Activated CD8-positive, alpha-beta T cell treated with anti-CD3 and anti-CD28 coated beads for 36 hours (primary cell): ENCODE data around the gene PEPD. TPM values are rescaled to one million over a fixed set of nuclear protein-coding genes. Genes with fewer than 3 reads are reported as not detected.

ENCODE experiments used
- ATAC-seq: fragments of 200-7000 bp; cut with Tn5 transposase; one replicate; pipeline ENCODE4 v1.10.0; 2021; ENCODE audit warnings: mild to moderate bottlenecking, moderate library complexity
- CTCF ChIA-PET: fragments of 350-600 bp; sonication (Branson Sonifier 250); formaldehyde crosslinking; loops from one replicate; lab custom pipeline; 2021; ENCODE audit warnings: antibody characterized with exemption; lab: Charles Lee
- POLR2A ChIA-PET: fragments of 350-600 bp; sonication (Branson Sonifier 250); formaldehyde crosslinking; loops from one replicate; lab custom pipeline; 2021; ENCODE audit warnings: antibody characterized with exemption; lab: Charles Lee
- DNase-seq: peaks from one replicate; pipeline ENCODE4 v3.0.0-alpha.2; 2020
- H3K27ac Mint-ChIP-seq: one replicate; pipeline ENCODE4 v1.8.0; 2021; ENCODE audit warnings: mild to moderate bottlenecking, mixed read lengths
- H3K27me3 Mint-ChIP-seq: one replicate; pipeline ENCODE4 v1.8.0; 2021; ENCODE audit warnings: mixed read lengths
- H3K36me3 Mint-ChIP-seq: one replicate; pipeline ENCODE4 v1.8.0; 2021; ENCODE audit warnings: low read depth, mixed read lengths
- H3K4me1 Mint-ChIP-seq: one replicate; pipeline ENCODE4 v1.8.0; 2021; ENCODE audit warnings: low read depth, mixed read lengths
- H3K4me3 Mint-ChIP-seq: one replicate; pipeline ENCODE4 v1.8.0; 2021; ENCODE audit warnings: mild to moderate bottlenecking, moderate library complexity, mixed read lengths
- H3K9me3 Mint-ChIP-seq: one replicate; pipeline ENCODE4 v1.8.0; 2021; ENCODE audit warnings: mixed read lengths
- intact Hi-C: fragments of 100-400 bp; cut with micrococcal nuclease; formaldehyde crosslinking; loops from one replicate; pipeline ENCODE4 v1.10.0; 2022
- total RNA-seq, 2 experiments: library from RNA; stranded (reverse); gene quantifications; one replicate each; pipeline ENCODE4 v1.2.3, GENCODE V29; 2021
- TF ChIP-seq, protein P1 (sequence below): fragments of 200-600 bp; IDR thresholded peaks from one replicate; pipeline ENCODE4 v1.8.0; 2022; ENCODE audit warnings: antibody characterized with exemption, mild to moderate bottlenecking

PEPD gene
- total RNA-seq, 2 experiments from 2014 or later = 32.6 to 34.6 TPM

DNA sequence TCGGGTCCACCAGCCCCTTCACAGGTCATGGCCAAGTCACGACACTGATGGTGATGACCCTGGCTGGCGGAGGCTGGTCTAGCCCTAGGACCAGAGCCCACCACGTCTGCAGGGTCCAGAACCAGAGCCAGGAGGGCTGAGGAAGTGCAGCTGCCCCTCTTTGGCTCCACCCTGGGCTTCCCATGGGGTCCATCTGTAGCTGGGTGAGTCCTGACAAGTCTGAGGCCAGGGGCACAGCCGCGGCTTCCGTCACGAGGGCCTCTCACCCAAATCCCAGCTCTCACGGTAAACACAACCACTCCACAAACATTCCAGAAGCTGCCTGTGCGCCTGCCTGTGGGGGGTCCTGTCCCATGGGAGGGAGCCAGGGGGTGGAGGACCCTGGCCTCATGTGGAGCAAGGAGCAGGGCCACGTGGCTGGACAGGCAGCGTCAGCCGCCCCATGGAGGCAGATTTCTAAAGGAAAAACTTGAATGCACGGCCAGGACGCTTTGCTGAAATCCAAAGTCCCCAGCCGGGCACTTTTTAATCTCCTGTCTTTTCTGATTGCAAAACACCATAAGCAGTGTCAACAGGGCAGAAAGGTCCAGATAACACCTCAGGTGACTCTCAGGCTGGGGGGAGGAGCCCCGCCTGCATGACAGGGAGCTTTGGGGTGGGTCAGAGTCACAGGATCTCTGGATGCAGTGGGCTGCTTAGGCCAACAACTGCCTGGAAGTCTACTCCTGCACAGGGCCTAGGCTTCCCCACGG is 118.2 kb downstream of the PEPD start:
- Mint-ChIP-seq H3K27ac (no peak overlapping the region), H3K4me3 (no peak overlapping the region), H3K4me1 (peaks cover 2% of the 10 kb centered on the region), H3K36me3 (no peaks in the 10 kb centered on the region), H3K27me3 (no peaks in the 10 kb centered on the region), H3K9me3 (no peaks in the 10 kb centered on the region)
- intact Hi-C loops = loop anchor here (10.0 kb wide), 1 partner anchor 259 kb away; no protein-coding TSS in a partner anchor
- ATAC-seq = no peak
- no peak for DNase-seq
- ChIA-PET POLR2A (interaction anchor here (0.7 kb wide), 1 partner anchor 311 kb away, joined by 3 read pairs; no protein-coding TSS in a partner anchor), CTCF (interaction anchor here (1.3 to 1.5 kb wide), 2 partner anchors 13 to 167 kb away, joined by 4 to 5 read pairs; no protein-coding TSS in a partner anchor)
- TF ChIP-seq, protein P1, sequence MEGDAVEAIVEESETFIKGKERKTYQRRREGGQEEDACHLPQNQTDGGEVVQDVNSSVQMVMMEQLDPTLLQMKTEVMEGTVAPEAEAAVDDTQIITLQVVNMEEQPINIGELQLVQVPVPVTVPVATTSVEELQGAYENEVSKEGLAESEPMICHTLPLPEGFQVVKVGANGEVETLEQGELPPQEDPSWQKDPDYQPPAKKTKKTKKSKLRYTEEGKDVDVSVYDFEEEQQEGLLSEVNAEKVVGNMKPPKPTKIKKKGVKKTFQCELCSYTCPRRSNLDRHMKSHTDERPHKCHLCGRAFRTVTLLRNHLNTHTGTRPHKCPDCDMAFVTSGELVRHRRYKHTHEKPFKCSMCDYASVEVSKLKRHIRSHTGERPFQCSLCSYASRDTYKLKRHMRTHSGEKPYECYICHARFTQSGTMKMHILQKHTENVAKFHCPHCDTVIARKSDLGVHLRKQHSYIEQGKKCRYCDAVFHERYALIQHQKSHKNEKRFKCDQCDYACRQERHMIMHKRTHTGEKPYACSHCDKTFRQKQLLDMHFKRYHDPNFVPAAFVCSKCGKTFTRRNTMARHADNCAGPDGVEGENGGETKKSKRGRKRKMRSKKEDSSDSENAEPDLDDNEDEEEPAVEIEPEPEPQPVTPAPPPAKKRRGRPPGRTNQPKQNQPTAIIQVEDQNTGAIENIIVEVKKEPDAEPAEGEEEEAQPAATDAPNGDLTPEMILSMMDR = no peak

DNA sequence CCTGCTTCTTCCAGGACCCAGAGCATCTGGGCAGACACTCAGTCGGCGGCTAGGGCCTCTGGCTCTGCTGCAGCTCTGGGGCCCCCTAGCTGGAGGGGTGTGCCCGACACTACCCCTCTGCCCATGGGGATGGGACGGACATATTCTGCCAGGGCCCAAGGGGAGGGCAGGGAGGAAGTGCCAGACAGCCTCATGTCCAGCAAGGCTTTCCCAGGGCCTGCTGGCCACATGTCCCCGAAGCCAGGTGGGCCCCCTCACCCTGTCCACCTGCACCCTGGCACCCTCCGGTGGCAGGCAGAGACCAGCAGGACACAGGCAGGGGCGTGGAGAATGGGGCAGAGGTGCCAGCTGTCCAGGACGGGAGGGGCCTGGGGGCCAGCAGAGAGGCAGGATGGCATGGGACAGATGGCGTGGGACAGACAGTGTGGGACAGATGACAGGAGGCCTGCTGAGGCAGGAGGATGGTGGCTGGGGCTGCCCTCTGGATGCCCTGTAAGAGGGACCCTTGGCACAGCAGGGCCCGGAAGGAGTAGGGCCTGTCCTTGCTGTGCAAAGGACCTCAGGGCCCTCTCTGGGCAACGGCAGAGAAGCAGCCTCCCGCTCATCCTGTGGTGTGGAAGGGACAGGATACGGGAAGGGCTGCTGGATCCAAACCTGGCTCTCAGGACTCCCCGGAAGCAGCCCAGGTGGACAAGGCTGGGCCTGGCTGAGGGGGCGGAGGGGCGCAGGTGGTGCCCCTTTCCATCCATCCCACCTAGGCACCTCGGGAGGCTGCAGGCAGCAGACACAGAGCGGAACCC is 119.0 kb downstream of the PEPD start:
- Mint-ChIP-seq H3K4me1 (peaks cover 2% of the 10 kb centered on the region), H3K9me3 (no peaks in the 10 kb centered on the region), H3K36me3 (no peaks in the 10 kb centered on the region), H3K27me3 (no peaks in the 10 kb centered on the region), H3K27ac (no peak overlapping the region), H3K4me3 (no peak overlapping the region)
- ChIA-PET CTCF (interaction anchor here (1.5 kb wide), 1 partner anchor 167 kb away, joined by 4 read pairs; no protein-coding TSS in a partner anchor), POLR2A (no interaction called here)
- no peak for ATAC-seq
- TF ChIP-seq, protein P1 = no peak
- intact Hi-C loops = loop anchor here (10.0 kb wide), 1 partner anchor 258 kb away; no protein-coding TSS in a partner anchor
- DNase-seq = no peak

DNA sequence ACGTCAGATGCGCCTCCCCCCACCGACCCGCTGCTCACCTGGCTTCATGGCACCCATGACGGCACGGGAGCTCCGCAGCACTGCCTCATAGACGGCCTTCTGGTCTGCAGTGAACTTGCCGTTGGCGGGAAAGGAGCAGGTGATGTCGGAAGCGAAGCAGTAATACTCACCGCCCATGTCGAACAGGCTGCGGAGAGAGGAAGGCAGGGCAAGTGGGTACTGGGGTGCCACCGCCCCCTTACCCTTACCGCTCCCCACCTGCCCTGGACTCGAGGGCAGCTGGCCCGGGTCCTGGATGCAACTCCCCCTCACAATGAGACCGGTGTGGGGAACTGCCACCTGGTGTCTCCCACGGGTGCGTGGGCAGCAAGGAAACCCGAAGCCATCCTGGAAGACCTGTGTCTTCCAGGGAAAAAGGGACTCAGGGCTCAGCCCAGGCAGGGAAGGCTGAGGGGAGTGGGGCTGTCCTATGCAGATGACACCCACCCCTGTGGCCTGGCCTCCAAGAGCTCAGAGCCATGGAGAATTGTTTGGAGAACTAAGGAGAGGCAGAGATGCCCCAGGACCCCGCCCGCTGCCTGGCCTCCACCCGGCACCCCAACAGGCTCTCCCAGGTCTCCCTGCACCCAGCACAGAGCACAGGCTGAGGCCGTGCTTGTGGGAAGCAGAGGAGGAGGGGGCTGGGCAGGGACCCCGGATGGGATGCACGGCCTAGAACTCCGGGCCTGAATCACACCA is 119.7 kb downstream of the PEPD start:
- ChIA-PET CTCF (interaction anchor here (1.5 kb wide), 1 partner anchor 166 kb away, joined by 4 read pairs; no protein-coding TSS in a partner anchor), POLR2A (interaction anchor here (1.0 kb wide), 1 partner anchor 29 kb away, joined by 3 read pairs; no protein-coding TSS in a partner anchor)
- no peak overlapping the region for H3K27ac Mint-ChIP-seq
- DNase-seq = no peak
- no peaks in the 10 kb centered on the region for H3K9me3 Mint-ChIP-seq
- no peaks in the 10 kb centered on the region for H3K36me3 Mint-ChIP-seq
- H3K4me3 Mint-ChIP-seq = no peak overlapping the region
- H3K27me3 Mint-ChIP-seq = no peaks in the 10 kb centered on the region
- H3K4me1 Mint-ChIP-seq = peaks cover 2% of the 10 kb centered on the region
- TF ChIP-seq, protein P1 = no peak
- ATAC-seq = no peak
- intact Hi-C loops = loop anchor here (10.0 kb wide), 1 partner anchor 257 kb away; no protein-coding TSS in a partner anchor

DNA sequence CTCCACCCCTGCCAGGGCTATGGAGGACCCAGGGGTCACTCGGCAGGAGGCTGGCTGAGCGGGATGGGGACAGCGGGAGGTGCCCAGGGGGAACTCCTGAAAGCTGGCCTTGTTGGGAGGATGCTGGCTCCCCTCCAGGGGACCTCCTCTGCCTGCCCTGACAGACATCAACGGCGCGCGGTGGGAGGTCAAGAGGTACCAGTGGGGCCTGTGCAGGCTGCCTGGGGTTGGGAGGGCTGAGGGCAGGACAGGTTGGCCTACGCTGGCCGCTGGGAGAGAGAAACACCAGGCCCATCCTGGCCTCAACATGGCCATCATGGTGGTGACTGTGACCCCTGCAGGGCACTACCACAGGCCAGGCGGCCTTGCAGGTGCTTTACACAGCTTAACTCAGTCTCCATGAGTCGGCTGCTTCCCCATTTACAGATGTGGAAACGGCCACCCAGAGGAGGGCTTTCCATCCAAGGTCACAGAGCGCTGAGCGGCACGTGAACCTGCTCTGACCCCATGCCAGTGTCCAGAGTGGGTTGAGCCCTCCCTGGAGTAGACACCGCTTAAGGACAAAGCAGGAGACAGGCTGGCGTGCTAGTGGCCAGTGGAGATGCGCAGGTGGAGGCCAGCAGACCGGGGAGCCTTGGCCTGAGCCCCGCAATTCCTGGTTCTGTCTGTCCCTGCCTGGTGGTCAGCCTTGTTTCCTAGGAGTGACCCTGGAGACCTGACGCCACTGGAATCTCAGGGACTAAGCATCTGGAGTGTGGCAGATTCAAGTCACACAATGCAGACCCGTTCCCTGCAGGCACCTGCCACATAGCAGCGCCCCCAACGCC is 120.5 kb downstream of the PEPD start:
- Mint-ChIP-seq H3K4me1 (peaks cover under 1% of the 10 kb centered on the region), H3K27ac (no peak overlapping the region), H3K36me3 (no peaks in the 10 kb centered on the region), H3K4me3 (no peak overlapping the region), H3K27me3 (no peaks in the 10 kb centered on the region), H3K9me3 (no peaks in the 10 kb centered on the region)
- DNase-seq (no peak), ATAC-seq (no peak)
- intact Hi-C loops = loop anchor here (10.0 kb wide), 1 partner anchor 256 kb away; no protein-coding TSS in a partner anchor
- ChIA-PET CTCF (no interaction called here), POLR2A (interaction anchor here (1.0 kb wide), 1 partner anchor 28 kb away, joined by 3 read pairs; no protein-coding TSS in a partner anchor)
- TF ChIP-seq, protein P1 = no peak
